Suprapubic skin (tissue), 4 donors: ENCODE measurements around the gene DOK5. TPM values are rescaled to one million over a fixed set of nuclear protein-coding genes. Genes with fewer than 3 reads are reported as not detected.

Experiments
- DNase-seq, 2 donors: peaks; one replicate each; pipeline ENCODE4 v3.0.0-alpha.2; 2019; ENCODE audit warnings: low spot score in 2 of 2
- H3K27ac ChIP-seq: fragments of 200-600 bp; sonication (generic); one replicate; pipeline ENCODE4 v1.5.1; 2019
- H3K27me3 ChIP-seq: fragments of 200-600 bp; sonication (generic); one replicate; pipeline ENCODE4 v1.5.1; 2019
- H3K36me3 ChIP-seq: fragments of 200-600 bp; sonication (generic); one replicate; pipeline ENCODE4 v1.5.1; 2019
- H3K4me1 ChIP-seq: fragments of 200-600 bp; sonication (generic); one replicate; pipeline ENCODE4 v1.5.1; 2019
- H3K4me3 ChIP-seq: fragments of 200-600 bp; sonication (generic); one replicate; pipeline ENCODE4 v1.5.1; 2019; ENCODE audit warnings: mild to moderate bottlenecking
- H3K9me3 ChIP-seq: fragments of 200-600 bp; sonication (generic); one replicate; pipeline ENCODE4 v1.5.1; 2019
- EP300 ChIP-seq: sonication (generic); formaldehyde crosslinking; IDR thresholded peaks from one replicate; pipeline ENCODE4 v1.6.1; 2017; ENCODE audit warnings: antibody characterized with exemption
- POLR2A ChIP-seq, 2 donors: fragments of 450-650 bp; IDR thresholded peaks; one replicate each; pipeline ENCODE4 v1.6.1; 2017; ENCODE audit warnings: antibody characterized with exemption in 2 of 2, mild to moderate bottlenecking in 2 of 2, moderate library complexity in 2 of 2
- POLR2AphosphoS5 ChIP-seq, 3 donors: sonication (generic); formaldehyde crosslinking; IDR thresholded peaks; one replicate each; pipeline ENCODE4 v1.6.1; 2017; ENCODE audit warnings: antibody characterized with exemption in 3 of 3
- WGBS: methylation state at CpG from one replicate; pipeline ENCODE4 v1.1.5; 2018; 5-methylcytosine and 5-hydroxymethylcytosine counted together
- total RNA-seq, 4 donors: library from RNA; depleted of rRNA; stranded (reverse); fragments of >200 nt; gene quantifications; one replicate each; pipeline ENCODE4 v1.1.0, GENCODE V29; 2016
- TF ChIP-seq, protein P1 (sequence below), 2 donors: fragments of 200-600 bp in 1 of 2; fragments of 450-650 bp in 1 of 2; sonication (generic) in 1 of 2; IDR thresholded peaks; one replicate each; pipeline ENCODE4 v1.5.1; 2016 to 2019; ENCODE audit warnings: antibody characterized with exemption in 2 of 2, mild to moderate bottlenecking in 1 of 2, moderate library complexity in 1 of 2

DOK5 gene
- total RNA-seq, 4 donors from 2014 or later, result 0.23 to 1.2 (median 0.89) TPM; not detected in 1

DNA sequence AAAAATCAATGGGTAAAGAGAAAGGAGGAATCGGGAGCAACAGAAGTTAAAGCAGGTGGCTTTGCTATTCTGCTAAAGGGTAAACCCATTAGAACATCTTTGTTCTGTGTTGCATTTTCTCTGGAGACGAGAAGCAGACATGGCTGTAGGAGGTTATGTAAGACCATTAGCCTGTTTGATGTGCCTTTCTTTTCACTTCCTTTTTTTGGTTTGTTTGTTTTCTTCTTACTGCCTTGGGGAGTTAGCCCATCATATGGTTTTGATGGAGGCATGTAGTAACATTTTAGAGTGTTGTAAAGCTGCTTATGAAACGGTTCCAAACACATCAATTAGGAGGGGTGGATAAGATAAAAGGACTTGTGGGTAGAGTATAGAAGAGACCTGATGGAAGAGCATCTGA lies 131.0 kb downstream of the DOK5 start:
- WGBS, result 63% methylated on average over 3 of the region's 3 CpGs
- Histone ChIP-seq H3K9me3 (no peaks in the 10 kb centered on the region), H3K27me3 (no peaks in the 10 kb centered on the region), H3K27ac (no peak overlapping the region), H3K4me3 (no peak overlapping the region), H3K36me3 (no peaks in the 10 kb centered on the region), H3K4me1 (no peaks in the 10 kb centered on the region)
- DNase-seq, result no peak
- TF ChIP-seq, protein P1, sequence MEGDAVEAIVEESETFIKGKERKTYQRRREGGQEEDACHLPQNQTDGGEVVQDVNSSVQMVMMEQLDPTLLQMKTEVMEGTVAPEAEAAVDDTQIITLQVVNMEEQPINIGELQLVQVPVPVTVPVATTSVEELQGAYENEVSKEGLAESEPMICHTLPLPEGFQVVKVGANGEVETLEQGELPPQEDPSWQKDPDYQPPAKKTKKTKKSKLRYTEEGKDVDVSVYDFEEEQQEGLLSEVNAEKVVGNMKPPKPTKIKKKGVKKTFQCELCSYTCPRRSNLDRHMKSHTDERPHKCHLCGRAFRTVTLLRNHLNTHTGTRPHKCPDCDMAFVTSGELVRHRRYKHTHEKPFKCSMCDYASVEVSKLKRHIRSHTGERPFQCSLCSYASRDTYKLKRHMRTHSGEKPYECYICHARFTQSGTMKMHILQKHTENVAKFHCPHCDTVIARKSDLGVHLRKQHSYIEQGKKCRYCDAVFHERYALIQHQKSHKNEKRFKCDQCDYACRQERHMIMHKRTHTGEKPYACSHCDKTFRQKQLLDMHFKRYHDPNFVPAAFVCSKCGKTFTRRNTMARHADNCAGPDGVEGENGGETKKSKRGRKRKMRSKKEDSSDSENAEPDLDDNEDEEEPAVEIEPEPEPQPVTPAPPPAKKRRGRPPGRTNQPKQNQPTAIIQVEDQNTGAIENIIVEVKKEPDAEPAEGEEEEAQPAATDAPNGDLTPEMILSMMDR (IDR thresholded peaks at IDR 0.05), result no peak
- TF ChIP-seq EP300 (no peak), POLR2A (IDR thresholded peaks at IDR 0.05) (no peak), POLR2AphosphoS5 (IDR thresholded peaks at IDR 0.05) (no peak)

DNA sequence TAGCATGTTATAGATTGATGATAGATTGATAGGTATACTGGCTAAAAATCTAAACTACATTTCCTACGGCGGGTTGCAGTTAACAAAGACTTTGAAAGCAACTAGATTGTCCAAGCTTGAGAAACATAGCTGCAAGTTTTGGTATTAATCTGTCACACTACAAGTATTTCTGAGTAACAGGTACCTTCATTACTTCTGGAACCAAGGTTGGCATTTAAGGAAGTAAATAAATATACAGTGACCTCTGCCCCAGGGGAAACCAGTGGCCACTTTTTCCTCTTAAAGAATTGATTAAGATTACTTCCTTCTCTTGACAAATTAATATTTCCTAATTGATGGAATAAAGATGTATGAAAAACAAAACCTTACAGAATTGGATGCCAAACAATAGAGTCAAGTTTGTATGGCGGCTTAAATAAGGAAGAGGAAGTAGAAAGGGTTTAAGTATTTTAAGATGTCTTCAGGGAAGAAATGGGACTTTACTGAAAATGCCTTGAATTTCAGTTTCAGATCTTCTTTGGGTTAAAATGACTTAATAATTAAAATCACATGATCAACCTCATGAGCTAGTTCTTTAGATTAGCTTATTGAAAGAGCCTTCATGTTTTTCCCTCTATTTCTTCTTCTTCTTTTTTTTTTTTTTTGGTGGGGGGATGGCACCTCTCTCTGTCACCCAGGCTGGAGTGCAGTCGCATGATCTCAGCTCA lies 132.8 kb downstream of the DOK5 start:
- Histone ChIP-seq H3K9me3 (no peaks in the 10 kb centered on the region), H3K4me1 (no peaks in the 10 kb centered on the region), H3K27me3 (no peaks in the 10 kb centered on the region), H3K36me3 (no peaks in the 10 kb centered on the region), H3K4me3 (no peak overlapping the region), H3K27ac (no peak overlapping the region)
- DNase-seq, result no peak
- WGBS, result 91% methylated on average over 4 of the region's 4 CpGs
- TF ChIP-seq POLR2AphosphoS5 (IDR thresholded peaks at IDR 0.05) (no peak), POLR2A (IDR thresholded peaks at IDR 0.05) (no peak)

DNA sequence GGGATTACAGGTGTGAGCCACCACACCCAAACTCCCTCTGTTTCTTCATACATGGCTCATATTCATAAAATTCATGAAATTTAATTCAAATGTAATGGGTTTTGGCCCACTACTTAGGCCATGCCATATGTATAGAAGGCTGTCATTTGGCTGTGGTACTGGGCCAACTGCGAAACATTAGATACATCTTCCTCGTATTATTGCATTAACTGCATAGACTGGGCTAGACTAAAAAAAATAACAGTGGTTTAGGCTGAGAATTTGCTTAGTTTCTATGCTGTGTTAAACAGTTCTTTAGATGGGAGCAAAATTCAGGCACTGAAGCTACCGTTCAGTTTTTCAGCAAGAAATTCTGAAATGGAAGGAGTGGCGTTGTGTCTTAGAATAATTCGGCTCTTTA lies 133.6 kb downstream of the DOK5 start:
- no peak for TF ChIP-seq POLR2AphosphoS5 (IDR thresholded peaks at IDR 0.05)
- no peak for TF ChIP-seq EP300
- TF ChIP-seq, protein P1 (IDR thresholded peaks at IDR 0.05), result no peak
- TF ChIP-seq POLR2A (IDR thresholded peaks at IDR 0.05), result no peak
- no peak for DNase-seq
- Histone ChIP-seq H3K36me3 (no peaks in the 10 kb centered on the region), H3K4me3 (no peak overlapping the region), H3K27ac (no peak overlapping the region), H3K4me1 (no peaks in the 10 kb centered on the region), H3K27me3 (no peaks in the 10 kb centered on the region), H3K9me3 (no peaks in the 10 kb centered on the region)
- WGBS, result 97% methylated on average over 5 of the region's 5 CpGs

DNA sequence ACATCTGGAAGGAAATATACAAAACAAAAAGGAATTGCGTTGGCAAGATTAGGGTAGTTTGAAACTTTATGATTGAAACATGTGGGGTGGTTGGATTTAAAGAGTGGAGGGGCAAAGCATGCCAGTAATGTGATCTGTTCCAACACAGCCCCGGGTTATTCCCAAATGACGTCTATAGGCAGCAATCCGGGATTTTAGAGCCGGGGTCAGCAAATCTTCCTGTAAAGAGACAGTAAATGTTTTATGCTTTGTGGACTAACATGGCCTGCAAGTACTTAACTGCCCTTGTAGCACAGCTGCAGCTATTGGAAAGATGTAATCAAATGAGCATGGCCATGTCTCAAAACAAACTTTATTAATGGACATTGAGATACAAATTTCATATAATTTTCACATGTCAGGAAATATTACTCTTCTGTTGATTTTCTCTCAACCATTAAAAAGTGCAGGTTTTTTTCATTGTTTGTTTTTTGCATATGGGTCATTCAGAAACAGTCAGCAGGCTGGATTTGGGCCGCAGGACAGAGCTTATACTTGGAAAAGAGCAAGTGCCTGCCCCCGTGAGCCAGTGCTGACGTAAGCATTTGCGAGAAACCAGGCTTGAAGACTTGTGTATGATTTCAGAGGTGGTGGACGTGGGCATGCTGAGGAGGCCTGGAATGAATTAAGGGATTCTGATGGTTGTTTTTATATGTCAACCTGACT lies 136.5 kb downstream of the DOK5 start:
- H3K27ac ChIP-seq, result no peak overlapping the region
- TF ChIP-seq EP300 (no peak), POLR2A (IDR thresholded peaks at IDR 0.05) (no peak), POLR2AphosphoS5 (IDR thresholded peaks at IDR 0.05) (no peak)
- TF ChIP-seq, protein P1 (IDR thresholded peaks at IDR 0.05), result no peak
- 63% methylated on average over 10 of the region's 10 CpGs for WGBS
- DNase-seq, result no peak
- H3K9me3 ChIP-seq, result no peaks in the 10 kb centered on the region
- no peak overlapping the region for H3K4me3 ChIP-seq
- H3K27me3 ChIP-seq, result no peaks in the 10 kb centered on the region
- H3K36me3 ChIP-seq, result no peaks in the 10 kb centered on the region
- no peaks in the 10 kb centered on the region for H3K4me1 ChIP-seq

DNA sequence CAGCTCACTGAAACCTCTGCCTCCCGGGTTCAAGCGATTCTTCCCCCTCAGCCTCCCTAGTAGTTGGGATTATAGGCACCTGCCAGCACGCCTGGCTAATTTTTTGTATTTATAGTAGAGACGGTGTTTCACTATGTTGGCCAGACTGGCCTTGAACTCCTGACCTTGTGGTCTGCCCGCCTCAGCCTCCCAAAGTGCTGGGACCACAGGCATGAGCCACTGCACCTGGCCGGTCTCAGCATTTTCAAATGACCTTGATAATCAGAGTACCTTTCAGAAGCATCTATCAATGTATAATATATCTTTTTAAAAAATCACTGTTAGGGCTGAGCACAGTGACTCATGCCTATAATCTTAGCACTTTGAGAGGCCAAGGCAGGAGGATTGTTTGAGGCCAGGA lies 143.0 kb downstream of the DOK5 start:
- 91% methylated on average over 6 of the region's 6 CpGs for WGBS
- no peaks in the 10 kb centered on the region for H3K27me3 ChIP-seq
- no peaks in the 10 kb centered on the region for H3K9me3 ChIP-seq
- H3K4me3 ChIP-seq, result no peak overlapping the region
- no peaks in the 10 kb centered on the region for H3K36me3 ChIP-seq
- no peak overlapping the region for H3K27ac ChIP-seq
- peaks cover 19% of the 10 kb centered on the region for H3K4me1 ChIP-seq
- DNase-seq, result no peak
- TF ChIP-seq EP300, result no peak

DNA sequence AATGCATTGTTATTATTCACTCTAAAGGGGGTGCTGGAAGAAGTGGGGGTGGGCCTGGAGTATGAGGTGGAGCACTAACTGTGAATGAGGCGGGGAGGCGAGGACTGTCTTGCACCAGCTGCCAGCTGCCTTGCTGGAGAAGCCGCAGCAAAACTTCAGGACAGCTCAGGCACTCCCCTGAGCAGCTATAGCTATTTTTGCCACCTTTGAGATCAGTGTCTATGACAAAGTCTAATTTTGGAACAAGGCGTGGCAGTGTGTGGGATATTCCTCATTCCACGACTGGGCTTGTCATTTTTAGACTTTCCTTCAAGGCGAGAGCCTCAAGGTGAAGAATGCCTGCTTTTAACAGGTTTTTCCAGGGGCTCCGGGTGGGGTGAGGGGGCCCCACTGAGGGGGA lies 143.8 kb downstream of the DOK5 start:
- WGBS, result 34% methylated on average over 7 of the region's 7 CpGs
- no peak overlapping the region for H3K27ac ChIP-seq

More for the DNA sequence above, 143.8 kb downstream of the DOK5 start:
- Histone ChIP-seq H3K4me1 (peaks cover 19% of the 10 kb centered on the region), H3K36me3 (no peaks in the 10 kb centered on the region), H3K9me3 (no peaks in the 10 kb centered on the region), H3K4me3 (no peak overlapping the region), H3K27me3 (no peaks in the 10 kb centered on the region)
- TF ChIP-seq, protein P1 (IDR thresholded peaks at IDR 0.05), result no peak
- no peak for TF ChIP-seq POLR2A (IDR thresholded peaks at IDR 0.05)
- no peak for TF ChIP-seq POLR2AphosphoS5 (IDR thresholded peaks at IDR 0.05)
- no peak for TF ChIP-seq EP300
- DNase-seq, result no peak
